ENCODE data around the gene IMMP2L. TPM values are rescaled to one million over a fixed set of nuclear protein-coding genes. Genes with fewer than 3 reads are reported as not detected.
A peak's percentile ranks its signal among the peaks of the same experiment; 100 is the strongest.

Gene IMMP2L
- polyA plus RNA-seq, 1 of the 3 experiments (the other 2 are of a cell fraction), result 10.7 TPM

GRCh38 chr7:111080495-111081105 is 481.7 kb downstream of the IMMP2L start (continued):
- TF ChIP-seq IRF3 (IDR thresholded peaks at IDR 0.05; ENCODE audit: low read depth, low read length) (no peak), CHD2 (IDR thresholded peaks at IDR 0.05; ENCODE audit: low read length, partially characterized antibody) (no peak), SIN3A (IDR thresholded peaks at IDR 0.05; ENCODE audit: borderline replicate concordance, low read depth, low read length) (no peak)

- TF ChIP-seq MAX (IDR thresholded peaks at IDR 0.05; ENCODE audit: low read depth), result no peak
- no peak for TF ChIP-seq USF1 (IDR thresholded peaks at IDR 0.05; ENCODE audit: borderline replicate concordance, low read depth)
- no peak for TF ChIP-seq EZH2phosphoT487 (IDR thresholded peaks at IDR 0.05; ENCODE audit: borderline replicate concordance, low read depth)
- no peak for TF ChIP-seq TCF12 (IDR thresholded peaks at IDR 0.05)
- TF ChIP-seq FOXM1 (IDR thresholded peaks at IDR 0.05; ENCODE audit: low read depth), result no peak
- TF ChIP-seq RXRA (IDR thresholded peaks at IDR 0.05; ENCODE audit: borderline replicate concordance, low read depth), result no peak
- H3K27me3 ChIP-seq (ENCODE audit: insufficient read depth), result no peaks in the 10 kb centered on the region
- ChIA-PET POLR2A (no interaction called here), CTCF (interaction anchor here (0.6 kb wide), 1 partner anchor 402 kb away, joined by 3 read pairs; no protein-coding TSS in a partner anchor)
- peaks cover 6% of the 10 kb centered on the region for H3F3A ChIP-seq (replicated peaks; ENCODE audit: insufficient read depth)
- H3K4me3 ChIP-seq (ENCODE audit: low read depth in 2 of 2, low read length in 1 of 2), result no peak overlapping the region
- no peaks in the 10 kb centered on the region; a peak in 2 of 4 replicates for H3K4me1 ChIP-seq (ENCODE audit: control insufficient read depth in 1 of 2, insufficient read depth in 2 of 2, low read depth in 1 of 2, low read length in 1 of 2)
- H4K20me1 ChIP-seq (ENCODE audit: insufficient read depth), result no peaks in the 10 kb centered on the region
- H3K79me2 ChIP-seq (ENCODE audit: insufficient read depth), result no peaks in the 10 kb centered on the region
- H3K9me3 ChIP-seq, result no peaks in the 10 kb centered on the region
- no peak for DNase-seq
- 91% methylated on average over 2 of the region's 2 CpGs for WGBS (ENCODE audit: low lambda C conversion rate)
- no peak overlapping the region for H3K27ac ChIP-seq (ENCODE audit: low read depth in 2 of 2, low read length in 1 of 2)
- no peak overlapping the region for H3K4me2 ChIP-seq
- no peak overlapping the region for H3K9ac ChIP-seq
- no peaks in the 10 kb centered on the region for H3K9me2 ChIP-seq
- H3K36me3 ChIP-seq (replicated peaks in 1 of 2; ENCODE audit: control insufficient read depth in 1 of 2, insufficient read depth in 2 of 2, low read length in 1 of 2), result no peaks in the 10 kb centered on the region
- no peak overlapping the region for H2AFZ ChIP-seq (ENCODE audit: low read depth)
These were observed 485.3 kb downstream of the IMMP2L start for GRCh38 chr7:111077001-111077400.

GRCh38 chr7:111076205-111076604 is 486.1 kb downstream of the IMMP2L start:
- no peaks in the 10 kb centered on the region; a peak in 2 of 4 replicates for H3K4me1 ChIP-seq (ENCODE audit: control insufficient read depth in 1 of 2, insufficient read depth in 2 of 2, low read depth in 1 of 2, low read length in 1 of 2)
- TF ChIP-seq SIN3A (IDR thresholded peaks at IDR 0.05; ENCODE audit: borderline replicate concordance, low read depth, low read length) (no peak), FOXM1 (IDR thresholded peaks at IDR 0.05; ENCODE audit: low read depth) (0 out of 2 replicates have a peak, but pooled peaks have one; percentile 29), PBX3 (IDR thresholded peaks at IDR 0.05) (peak; percentile 81), MAX (IDR thresholded peaks at IDR 0.05; ENCODE audit: low read depth) (no peak), YY1 (IDR thresholded peaks at IDR 0.05; ENCODE audit: low read depth) (no peak), FOSL2 (IDR thresholded peaks at IDR 0.05; ENCODE audit: borderline replicate concordance, low read depth) (peak; percentile 87), TCF12 (IDR thresholded peaks at IDR 0.05) (peak; percentile 65), GATA2 (CRISPR knock-in tag; IDR thresholded peaks at IDR 0.05) (no peak), SMC3 (IDR thresholded peaks at IDR 0.05; ENCODE audit: low read depth, low read length) (no peak), USF2 (IDR thresholded peaks at IDR 0.05; ENCODE audit: borderline replicate concordance, low read depth, low read length) (no peak), ELF1 (IDR thresholded peaks at IDR 0.05) (no peak), TAF1 (IDR thresholded peaks at IDR 0.05; ENCODE audit: borderline replicate concordance, low read depth, low read length) (no peak), NFIC (IDR thresholded peaks at IDR 0.05; ENCODE audit: borderline replicate concordance) (peak; percentile 74), EP300 (IDR thresholded peaks at IDR 0.05; ENCODE audit: borderline replicate concordance in 1 of 2, low read depth in 1 of 2, low read length in 1 of 2) (peak in 1 of 2 experiments; percentile 72; a peak in 1 of 4 replicates), RXRA (IDR thresholded peaks at IDR 0.05; ENCODE audit: borderline replicate concordance, low read depth) (no peak), TEAD4 (IDR thresholded peaks at IDR 0.05; ENCODE audit: borderline replicate concordance, insufficient read depth) (no peak), FOXJ3 (CRISPR knock-in tag; IDR thresholded peaks at IDR 0.05) (no peak), JUND (IDR thresholded peaks at IDR 0.05) (peak; percentile 78)

More at GRCh38 chr7:111076205-111076604, 486.1 kb downstream of the IMMP2L start:
- Histone ChIP-seq H3K27me3 (ENCODE audit: insufficient read depth) (no peaks in the 10 kb centered on the region), H3K27ac (ENCODE audit: low read depth in 2 of 2, low read length in 1 of 2) (no peak overlapping the region), H3K4me3 (ENCODE audit: low read depth in 2 of 2, low read length in 1 of 2) (no peak overlapping the region), H3K9me2 (no peaks in the 10 kb centered on the region), H3K4me2 (no peak overlapping the region), H2AFZ (ENCODE audit: low read depth) (no peak overlapping the region), H3K9ac (no peak overlapping the region), H3K36me3 (replicated peaks in 1 of 2; ENCODE audit: control insufficient read depth in 1 of 2, insufficient read depth in 2 of 2, low read length in 1 of 2) (no peaks in the 10 kb centered on the region), H4K20me1 (ENCODE audit: insufficient read depth) (no peaks in the 10 kb centered on the region), H3K79me2 (ENCODE audit: insufficient read depth) (no peaks in the 10 kb centered on the region), H3K9me3 (no peaks in the 10 kb centered on the region), H3F3A (replicated peaks; ENCODE audit: insufficient read depth) (peaks cover 6% of the 10 kb centered on the region)
- DNase-seq, result no peak
- CTCF ChIA-PET, result interaction anchor here (1.3 kb wide), 1 partner anchor 14 kb away, joined by 3 read pairs; the partner anchor contains the start of gene LRRN3
- POLR2A ChIA-PET, result no interaction called here

Data from SK-N-SH (cell line).